Hepatocyte (in vitro differentiated cells): ENCODE measurements around the gene SPOCK3.

Experiments
- CTCF ChIP-seq: fragments of 200-600 bp; sonication (generic); IDR thresholded peaks from 2 replicates; pipeline ENCODE4 v1.5.1; 2016; ENCODE audit warnings: antibody characterized with exemption, mild to moderate bottlenecking; ENCODE audit not compliant: poor library complexity
- EZH2 ChIP-seq: fragments of 200-600 bp; sonication (generic); IDR thresholded peaks from 2 replicates; pipeline ENCODE4 v1.6.1; 2016; ENCODE audit warnings: antibody characterized with exemption, mild to moderate bottlenecking, borderline replicate concordance

GRCh38 chr4:166903408-166903807 lies 330.9 kb downstream of the SPOCK3 start:
- TF ChIP-seq EZH2 (no peak), CTCF (no peak)
